Adrenal gland (tissue), 12 donors: Measurements from ENCODE around the gene LRTM1. TPM values are rescaled to one million over a fixed set of nuclear protein-coding genes. Genes with fewer than 3 reads are reported as not detected.

Experiments used
- DNase-seq, 7 donors: peaks; one replicate each; pipeline ENCODE4 v3.0.0-alpha.2; 2019 to 2020
- H3K27ac ChIP-seq, 5 donors: fragments of 200-600 bp; sonication (generic) in 4 of 5; 1 replicate in 3 of 5; 2 replicates in 2 of 5; pipeline versions ENCODE4 v1.5.1 to v1.8.0; 2016 to 2020; ENCODE audit warnings: mild to moderate bottlenecking in 1 of 5
- H3K27me3 ChIP-seq: fragments of 200-600 bp; 2 replicates; pipeline ENCODE4 v1.8.0; 2021
- H3K36me3 ChIP-seq, 2 donors: fragments of 200-600 bp; replicated peaks in 1 of 2; 1 replicate in 1 of 2; 2 replicates in 1 of 2; pipeline versions ENCODE4 v1.5.1 to v1.8.0; 2018 to 2022
- H3K4me1 ChIP-seq, 2 donors: fragments of 200-600 bp; replicated peaks in 1 of 2; 1 replicate in 1 of 2; 2 replicates in 1 of 2; pipeline versions ENCODE4 v1.5.1 to v1.8.0; 2018 to 2021
- H3K4me3 ChIP-seq, 4 donors: fragments of 200-600 bp; sonication (generic) in 3 of 4; one replicate each; pipeline ENCODE4 v1.5.1; 2016 to 2018
- H3K9me3 ChIP-seq, 3 donors: fragments of 200-600 bp; sonication (generic) in 1 of 3; replicated peaks in 1 of 3; 1 replicate in 2 of 3; 2 replicates in 1 of 3; pipeline versions ENCODE4 v1.5.1 to v1.8.0; 2016 to 2021
- POLR2A ChIP-seq, 2 donors: fragments of 450-650 bp; IDR thresholded peaks; one replicate each; pipeline ENCODE4 v1.6.1; 2017; ENCODE audit warnings: antibody characterized with exemption in 2 of 2, mild to moderate bottlenecking in 2 of 2, moderate library complexity in 1 of 2
- WGBS, 4 donors: extraction: QIAGEN DNeasy Blood & Tissue Kit in 2 of 4; methylation state at CpG; one replicate each; pipeline versions ENCODE4 v1.1.5 to v1.1.7; 2013 to 2017; 5-methylcytosine and 5-hydroxymethylcytosine counted together
- intact Hi-C, 2 donors: fragments of 100-400 bp; cut with DNase I; formaldehyde crosslinking; loops; one replicate each; pipeline versions ENCODE4 v1.14.1 to v1.15.0; 2022 to 2023
- polyA plus RNA-seq, 3 donors: library from polyadenylated mRNA; stranded (reverse); fragments of 200-250 nt in 2 of 3; fragments of 350-450 nt in 1 of 3; fragmentation: Illumina TruSeq in 1 of 3; extraction: RNeasy Lipid Tissue Mini Kit (QIAGEN cat#74804) in 1 of 3; gene quantifications; one replicate each; pipeline ENCODE4 v1.2.3, GENCODE V29; 2013 to 2014
- total RNA-seq, 9 donors: library from RNA; depleted of rRNA in 4 of 9; stranded (reverse); fragments of >200 nt in 4 of 9; fragments of 120-200 nt in 1 of 9; fragmentation: NEBNext Ultra II Directional in 1 of 9; extraction: Animal tissue kit (Norgen Biotek cat#: 25700) in 1 of 9; gene quantifications; one replicate each; pipeline versions ENCODE4 v1.1.0 to v1.2.4, GENCODE V29; 2013 to 2023
- TF ChIP-seq, protein P1 (sequence below), 6 experiments: fragments of 450-650 bp in 4 of 6; fragments of 200-600 bp in 2 of 6; sonication (generic) in 1 of 6; IDR thresholded peaks; 1 replicate in 5 of 6; 2 replicates in 1 of 6; pipeline versions ENCODE4 v1.5.1 to v1.8.0; 2016 to 2021; ENCODE audit warnings: antibody characterized with exemption in 6 of 6, mild to moderate bottlenecking in 2 of 6, moderate library complexity in 1 of 6
- donor health status: healthy with polysubstance abuse.
- donor health status: Bipolar disorder and iron deficiency.
- donor health status: DM: yes; HTN: yes; CAD: no.
- donor health status: DM: no; HTN: no; CAD: no.
- donor health status: DM: no; HTN: no; CAD: no.
- donor health status: DM: yes; HTN: yes; CAD: no.

The LRTM1 gene
- total and polyA plus RNA-seq, 12 donors, result 0.16 to 0.39 TPM; not detected in 10

DNA sequence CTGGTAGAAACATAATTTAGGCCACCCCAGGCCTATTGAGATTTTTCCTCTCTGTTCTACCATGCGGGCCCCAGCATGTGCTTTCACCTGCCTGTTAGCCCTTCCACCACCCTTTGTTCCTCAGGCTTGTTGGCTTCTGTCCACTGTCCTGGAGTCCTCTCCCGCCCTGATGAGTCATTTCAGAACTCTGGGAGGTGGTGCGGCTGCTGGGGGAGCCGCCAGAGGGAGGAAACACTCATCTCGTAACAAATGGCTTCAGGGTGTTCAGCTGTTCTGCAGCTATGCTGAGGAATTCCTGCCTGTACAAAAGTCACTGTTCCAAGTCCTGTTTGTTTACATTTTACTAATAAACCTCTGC lies 36.3 kb downstream of the LRTM1 start:
- intact Hi-C loops, result no loop called here
- no peaks in the 10 kb centered on the region for H3K27me3 ChIP-seq
- TF ChIP-seq POLR2A (IDR thresholded peaks at IDR 0.05), result no peak
- TF ChIP-seq, protein P1, sequence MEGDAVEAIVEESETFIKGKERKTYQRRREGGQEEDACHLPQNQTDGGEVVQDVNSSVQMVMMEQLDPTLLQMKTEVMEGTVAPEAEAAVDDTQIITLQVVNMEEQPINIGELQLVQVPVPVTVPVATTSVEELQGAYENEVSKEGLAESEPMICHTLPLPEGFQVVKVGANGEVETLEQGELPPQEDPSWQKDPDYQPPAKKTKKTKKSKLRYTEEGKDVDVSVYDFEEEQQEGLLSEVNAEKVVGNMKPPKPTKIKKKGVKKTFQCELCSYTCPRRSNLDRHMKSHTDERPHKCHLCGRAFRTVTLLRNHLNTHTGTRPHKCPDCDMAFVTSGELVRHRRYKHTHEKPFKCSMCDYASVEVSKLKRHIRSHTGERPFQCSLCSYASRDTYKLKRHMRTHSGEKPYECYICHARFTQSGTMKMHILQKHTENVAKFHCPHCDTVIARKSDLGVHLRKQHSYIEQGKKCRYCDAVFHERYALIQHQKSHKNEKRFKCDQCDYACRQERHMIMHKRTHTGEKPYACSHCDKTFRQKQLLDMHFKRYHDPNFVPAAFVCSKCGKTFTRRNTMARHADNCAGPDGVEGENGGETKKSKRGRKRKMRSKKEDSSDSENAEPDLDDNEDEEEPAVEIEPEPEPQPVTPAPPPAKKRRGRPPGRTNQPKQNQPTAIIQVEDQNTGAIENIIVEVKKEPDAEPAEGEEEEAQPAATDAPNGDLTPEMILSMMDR (IDR thresholded peaks at IDR 0.05), result peak; percentile 26 to 68 (median 64)
- no peaks in the 10 kb centered on the region for H3K36me3 ChIP-seq
- H3K27ac ChIP-seq, result peak overlapping the region in 4 of 5 donors; percentile 65 to 86 (median 76)
- DNase-seq, result peak; percentile 85 to 94 (median 93)
- no peak overlapping the region for H3K4me3 ChIP-seq
- H3K4me1 ChIP-seq, result peaks cover 22 to 31% of the 10 kb centered on the region in 2 donors
- 9 to 12% (median 11%) methylated on average over 5 of the region's 5 CpGs for WGBS, 4 donors
- no peaks in the 10 kb centered on the region for H3K9me3 ChIP-seq

- WGBS, 4 donors, result 53 to 77% (median 66%) methylated on average over 3 of the region's 3 CpGs
- H3K27ac ChIP-seq, result no peak overlapping the region
These were observed 38.1 kb downstream of the LRTM1 start for GRCh38 chr3:54889731-54890130.

DNA sequence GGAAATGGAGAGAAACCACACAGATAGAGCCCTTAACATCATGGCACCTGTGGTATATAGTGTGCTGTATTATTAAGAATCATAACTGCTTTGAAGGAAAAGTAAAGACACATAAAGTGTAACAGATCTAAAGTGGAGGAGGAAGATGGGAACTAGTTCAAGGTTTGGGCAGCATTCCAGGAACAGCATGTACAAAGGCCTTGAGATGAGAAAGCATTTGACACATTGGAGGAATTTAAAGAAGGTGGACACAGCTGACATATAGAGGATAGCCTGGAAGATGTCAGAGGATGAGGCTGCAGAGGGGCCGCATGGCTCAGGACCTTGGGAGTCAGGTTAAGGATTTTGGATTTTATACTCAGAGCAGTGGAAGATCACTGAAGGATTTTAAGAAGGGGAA lies 39.0 kb downstream of the LRTM1 start:
- peaks cover 22 to 31% of the 10 kb centered on the region in 2 donors for H3K4me1 ChIP-seq
- H3K27me3 ChIP-seq, result no peaks in the 10 kb centered on the region
- TF ChIP-seq POLR2A (IDR thresholded peaks at IDR 0.05), result no peak
- H3K9me3 ChIP-seq, result no peaks in the 10 kb centered on the region
- peak in 2 of 7 donors; percentile 28 to 32 for DNase-seq
- intact Hi-C loops, result no loop called here
- H3K36me3 ChIP-seq, result no peaks in the 10 kb centered on the region
- 64 to 78% (median 65%) methylated on average over 1 of the region's 1 CpG for WGBS, 4 donors
- no peak overlapping the region for H3K27ac ChIP-seq
- no peak overlapping the region for H3K4me3 ChIP-seq

More at GRCh38 chr3:54889731-54890130, 38.1 kb downstream of the LRTM1 start:
- no peak for DNase-seq
- Histone ChIP-seq H3K9me3 (no peaks in the 10 kb centered on the region), H3K4me3 (no peak overlapping the region), H3K4me1 (peaks cover 22 to 31% of the 10 kb centered on the region in 2 donors), H3K27me3 (no peaks in the 10 kb centered on the region), H3K36me3 (no peaks in the 10 kb centered on the region)
- intact Hi-C loops, result no loop called here
- TF ChIP-seq, protein P1 (IDR thresholded peaks at IDR 0.05), result no peak
- TF ChIP-seq POLR2A (IDR thresholded peaks at IDR 0.05), result no peak

GRCh38 chr3:54888162-54888561 lies 39.7 kb downstream of the LRTM1 start:
- TF ChIP-seq POLR2A (IDR thresholded peaks at IDR 0.05), result no peak
- TF ChIP-seq, protein P1 (IDR thresholded peaks at IDR 0.05), result no peak
- Histone ChIP-seq H3K27ac (no peak overlapping the region), H3K27me3 (no peaks in the 10 kb centered on the region), H3K9me3 (no peaks in the 10 kb centered on the region), H3K4me3 (no peak overlapping the region), H3K4me1 (peaks cover 22 to 31% of the 10 kb centered on the region in 2 donors), H3K36me3 (no peaks in the 10 kb centered on the region)
- intact Hi-C loops, result no loop called here
- WGBS, 4 donors, result 87 to 96% (median 93%) methylated on average over 9 of the region's 9 CpGs
- DNase-seq, result no peak

DNA sequence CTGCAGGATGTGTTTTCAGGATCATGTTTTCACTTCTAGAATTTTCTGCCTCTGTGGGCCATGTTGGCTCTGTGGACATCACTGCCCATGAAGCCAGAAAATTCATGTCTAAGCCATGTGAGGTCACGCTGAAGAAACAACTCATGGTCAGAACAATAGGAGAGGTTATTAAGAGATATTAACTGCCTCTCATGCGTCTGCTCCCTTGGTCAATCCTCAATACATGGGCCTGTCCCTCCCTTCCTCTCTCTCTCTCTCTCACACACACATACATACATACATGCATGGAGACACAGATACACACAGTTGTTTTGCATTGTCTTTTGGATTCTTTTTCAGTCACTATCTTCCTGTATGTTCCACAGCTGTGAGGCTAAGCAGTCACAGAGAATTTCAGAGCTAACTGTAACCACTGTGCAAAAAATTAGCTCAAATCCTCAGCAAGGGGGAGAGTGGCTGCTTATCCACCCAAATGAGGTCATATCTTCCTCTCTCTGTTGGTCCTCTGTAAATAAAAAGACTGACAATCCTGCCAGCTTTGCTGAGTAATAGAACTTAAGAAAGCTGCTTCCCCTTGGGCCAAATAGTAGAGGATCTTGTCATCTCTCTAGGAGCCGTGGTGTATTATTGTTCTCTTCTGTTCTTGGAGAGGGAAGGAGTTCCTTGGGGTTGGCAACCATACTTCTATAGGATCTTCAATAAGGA lies 45.6 kb downstream of the LRTM1 start:
- Histone ChIP-seq H3K4me1 (no peaks in the 10 kb centered on the region), H3K36me3 (no peaks in the 10 kb centered on the region), H3K27me3 (no peaks in the 10 kb centered on the region), H3K27ac (no peak overlapping the region), H3K9me3 (no peaks in the 10 kb centered on the region), H3K4me3 (no peak overlapping the region)
- TF ChIP-seq, protein P1 (IDR thresholded peaks at IDR 0.05), result no peak
- TF ChIP-seq POLR2A (IDR thresholded peaks at IDR 0.05), result no peak
- 25 to 70% (median 37%) methylated on average over 2 to 3 of the region's 3 CpGs for WGBS, 4 donors
- DNase-seq, result no peak
- intact Hi-C loops, result no loop called here
